ENCODE results near the gene SNRPB2. TPM values are rescaled to one million over a fixed set of nuclear protein-coding genes. Genes with fewer than 3 reads are reported as not detected.

Gene SNRPB2
- total RNA-seq, 1 experiment from 2014 or later: 93.2 TPM

DNA sequence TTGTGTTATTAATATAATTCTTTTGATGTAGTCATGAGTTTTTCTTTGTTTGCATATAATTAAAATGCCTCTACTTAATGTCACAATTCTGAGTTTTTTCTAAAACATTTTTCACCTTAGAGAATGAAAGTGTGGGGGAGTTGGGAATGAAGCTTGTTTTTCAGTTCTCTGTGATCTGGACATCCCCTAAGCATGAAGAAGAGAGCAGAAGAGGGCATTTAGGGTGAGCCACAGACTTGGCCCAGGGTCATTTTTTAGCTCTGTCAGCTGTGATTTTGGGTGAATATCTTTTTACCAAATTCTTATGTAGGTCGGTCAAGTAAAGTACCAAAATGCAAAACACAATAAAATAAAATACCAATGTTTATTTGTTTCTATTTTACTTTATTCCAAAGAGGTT is 22.3 kb downstream of the SNRPB2 start:
- Mint-ChIP-seq H3K4me3 (ENCODE audit: unreplicated experiment) (no peak overlapping the region), H3K27ac (ENCODE audit: unreplicated experiment) (no peak overlapping the region), H3K9me3 (ENCODE audit: unreplicated experiment) (peaks cover 19% of the 10 kb centered on the region), H3K27me3 (ENCODE audit: insufficient read depth, unreplicated experiment) (peaks cover 9% of the 10 kb centered on the region), H3K36me3 (ENCODE audit: insufficient read depth, unreplicated experiment) (no peaks in the 10 kb centered on the region), H3K4me1 (ENCODE audit: low read depth, unreplicated experiment) (no peaks in the 10 kb centered on the region)
- no TSS peak for BruUV-seq (replicated peaks)
- TF ChIP-seq, protein P1, sequence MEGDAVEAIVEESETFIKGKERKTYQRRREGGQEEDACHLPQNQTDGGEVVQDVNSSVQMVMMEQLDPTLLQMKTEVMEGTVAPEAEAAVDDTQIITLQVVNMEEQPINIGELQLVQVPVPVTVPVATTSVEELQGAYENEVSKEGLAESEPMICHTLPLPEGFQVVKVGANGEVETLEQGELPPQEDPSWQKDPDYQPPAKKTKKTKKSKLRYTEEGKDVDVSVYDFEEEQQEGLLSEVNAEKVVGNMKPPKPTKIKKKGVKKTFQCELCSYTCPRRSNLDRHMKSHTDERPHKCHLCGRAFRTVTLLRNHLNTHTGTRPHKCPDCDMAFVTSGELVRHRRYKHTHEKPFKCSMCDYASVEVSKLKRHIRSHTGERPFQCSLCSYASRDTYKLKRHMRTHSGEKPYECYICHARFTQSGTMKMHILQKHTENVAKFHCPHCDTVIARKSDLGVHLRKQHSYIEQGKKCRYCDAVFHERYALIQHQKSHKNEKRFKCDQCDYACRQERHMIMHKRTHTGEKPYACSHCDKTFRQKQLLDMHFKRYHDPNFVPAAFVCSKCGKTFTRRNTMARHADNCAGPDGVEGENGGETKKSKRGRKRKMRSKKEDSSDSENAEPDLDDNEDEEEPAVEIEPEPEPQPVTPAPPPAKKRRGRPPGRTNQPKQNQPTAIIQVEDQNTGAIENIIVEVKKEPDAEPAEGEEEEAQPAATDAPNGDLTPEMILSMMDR (IDR thresholded peaks at IDR 0.05; ENCODE audit: insufficient read depth in 1 of 2, low read depth in 1 of 2, low read length in 1 of 2, severe bottlenecking in 1 of 2, unreplicated experiment in 1 of 2): no peak
- DNase-seq: no peak
- intact Hi-C loops (cut with micrococcal nuclease; ENCODE audit: unreplicated experiment): no loop called here
- POLR2A ChIA-PET: no interaction called here
- H3K36me3 ChIP-seq (ENCODE audit: control insufficient read depth, insufficient read depth, low read length): no peaks in the 10 kb centered on the region
- H3K9me3 ChIP-seq: peaks cover 8% of the 10 kb centered on the region
- CTCF ChIA-PET: interaction anchor here (1.5 kb wide), 1 partner anchor 9 kb away, joined by 4 read pairs; no protein-coding TSS in a partner anchor
- no peaks in the 10 kb centered on the region for H3K4me1 ChIP-seq
- no peak overlapping the region for H3K4me3 ChIP-seq (ENCODE audit: low read depth, low read length)
- no peaks in the 10 kb centered on the region for H3K27me3 ChIP-seq (replicated peaks; ENCODE audit: control insufficient read depth, insufficient read depth, low read length)

DNA sequence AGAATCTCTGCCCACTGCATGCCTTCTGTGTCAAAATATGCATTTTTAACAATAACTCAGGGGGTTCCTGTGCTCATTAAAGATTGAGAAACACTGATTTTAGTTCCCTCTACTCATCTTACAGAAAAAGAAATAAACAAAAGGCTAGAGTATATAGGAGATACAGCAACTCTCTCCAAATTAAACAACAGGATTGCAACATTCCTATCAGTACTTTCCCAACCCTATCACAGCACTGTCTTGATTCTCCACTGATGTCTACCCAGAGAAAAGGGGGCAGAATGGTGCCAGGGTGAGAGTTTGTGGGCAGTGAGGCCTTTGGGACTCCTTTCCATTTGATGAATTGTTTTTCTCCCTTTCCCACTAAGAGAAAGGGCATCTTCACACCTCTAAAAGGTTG is 23.1 kb downstream of the SNRPB2 start:
- CTCF ChIA-PET: no interaction called here
- no peaks in the 10 kb centered on the region for H3K4me1 Mint-ChIP-seq (ENCODE audit: low read depth, unreplicated experiment)

DNA sequence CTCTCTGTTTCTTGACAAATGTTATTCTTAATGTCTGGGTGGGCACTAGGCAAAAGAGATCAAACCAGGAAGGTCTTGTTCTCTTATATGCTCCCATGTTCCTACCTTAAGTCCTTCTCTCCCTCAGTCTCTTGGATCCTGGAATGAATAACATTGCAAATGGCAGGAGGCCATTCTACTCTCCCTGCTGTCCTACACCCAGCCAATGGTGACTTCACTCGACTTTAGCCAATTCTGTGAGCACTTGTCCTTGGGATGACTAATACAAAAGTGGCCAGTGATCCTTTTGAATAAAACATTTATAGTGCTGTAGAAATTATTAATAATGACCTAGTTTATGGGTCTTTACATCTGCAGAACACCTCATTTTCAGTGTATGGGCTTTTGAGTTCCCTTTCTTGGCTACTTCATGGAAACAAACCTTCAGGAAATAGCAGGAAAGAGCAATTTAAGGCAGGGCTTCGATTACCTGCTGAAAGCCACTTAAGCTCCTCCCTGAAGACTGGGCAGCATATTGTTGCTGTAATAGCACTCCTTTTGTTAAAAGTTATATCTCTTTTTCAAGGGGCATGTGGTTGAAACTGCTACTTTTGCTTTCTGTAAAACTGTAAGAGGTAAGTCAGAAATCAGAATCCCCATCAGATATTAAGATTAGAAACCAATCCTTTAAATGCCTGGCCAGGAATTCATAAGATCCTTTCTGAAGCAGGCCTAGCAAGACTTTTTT is 28.8 kb downstream of the SNRPB2 start:
- ChIA-PET POLR2A (no interaction called here), CTCF (no interaction called here)
- H3K4me3 ChIP-seq (ENCODE audit: low read depth, low read length): no peak overlapping the region
- H3K36me3 ChIP-seq (ENCODE audit: control insufficient read depth, insufficient read depth, low read length): no peaks in the 10 kb centered on the region
- no peak for DNase-seq
- H3K4me1 Mint-ChIP-seq (ENCODE audit: low read depth, unreplicated experiment): peaks cover 7% of the 10 kb centered on the region
- intact Hi-C loops (cut with micrococcal nuclease; ENCODE audit: unreplicated experiment): no loop called here
- no peaks in the 10 kb centered on the region for H3K36me3 Mint-ChIP-seq (ENCODE audit: insufficient read depth, unreplicated experiment)
- peaks cover 8% of the 10 kb centered on the region for H3K9me3 ChIP-seq
- H3K27me3 ChIP-seq (replicated peaks; ENCODE audit: control insufficient read depth, insufficient read depth, low read length): no peaks in the 10 kb centered on the region
- H3K4me3 Mint-ChIP-seq (ENCODE audit: unreplicated experiment): no peak overlapping the region
- TF ChIP-seq, protein P1 (IDR thresholded peaks at IDR 0.05; ENCODE audit: insufficient read depth in 1 of 2, low read depth in 1 of 2, low read length in 1 of 2, severe bottlenecking in 1 of 2, unreplicated experiment in 1 of 2): no peak
- peaks cover 3% of the 10 kb centered on the region for H3K27me3 Mint-ChIP-seq (ENCODE audit: insufficient read depth, unreplicated experiment)
- no TSS peak for BruUV-seq (replicated peaks)
- H3K9me3 Mint-ChIP-seq (ENCODE audit: unreplicated experiment): peaks cover 19% of the 10 kb centered on the region
- H3K4me1 ChIP-seq: peaks cover 10% of the 10 kb centered on the region
- H3K27ac Mint-ChIP-seq (ENCODE audit: unreplicated experiment): no peak overlapping the region

More for the DNA sequence above, 23.1 kb downstream of the SNRPB2 start:
- TF ChIP-seq, protein P1 (IDR thresholded peaks at IDR 0.05; ENCODE audit: insufficient read depth in 1 of 2, low read depth in 1 of 2, low read length in 1 of 2, severe bottlenecking in 1 of 2, unreplicated experiment in 1 of 2): no peak
- Histone ChIP-seq H3K9me3 (peaks cover 8% of the 10 kb centered on the region), H3K27me3 (replicated peaks; ENCODE audit: control insufficient read depth, insufficient read depth, low read length) (no peaks in the 10 kb centered on the region), H3K4me3 (ENCODE audit: low read depth, low read length) (no peak overlapping the region), H3K36me3 (ENCODE audit: control insufficient read depth, insufficient read depth, low read length) (no peaks in the 10 kb centered on the region), H3K4me1 (no peaks in the 10 kb centered on the region)
- no peak overlapping the region for H3K27ac Mint-ChIP-seq (ENCODE audit: unreplicated experiment)
- no peak for DNase-seq
- POLR2A ChIA-PET: no interaction called here
- H3K36me3 Mint-ChIP-seq (ENCODE audit: insufficient read depth, unreplicated experiment): no peaks in the 10 kb centered on the region
- no TSS peak for BruUV-seq (replicated peaks)
- H3K4me3 Mint-ChIP-seq (ENCODE audit: unreplicated experiment): no peak overlapping the region
- intact Hi-C loops (cut with micrococcal nuclease; ENCODE audit: unreplicated experiment): no loop called here
- H3K27me3 Mint-ChIP-seq (ENCODE audit: insufficient read depth, unreplicated experiment): peaks cover 9% of the 10 kb centered on the region
- peaks cover 19% of the 10 kb centered on the region for H3K9me3 Mint-ChIP-seq (ENCODE audit: unreplicated experiment)
